ENCODE measurements around the gene CCDC24.

DNA sequence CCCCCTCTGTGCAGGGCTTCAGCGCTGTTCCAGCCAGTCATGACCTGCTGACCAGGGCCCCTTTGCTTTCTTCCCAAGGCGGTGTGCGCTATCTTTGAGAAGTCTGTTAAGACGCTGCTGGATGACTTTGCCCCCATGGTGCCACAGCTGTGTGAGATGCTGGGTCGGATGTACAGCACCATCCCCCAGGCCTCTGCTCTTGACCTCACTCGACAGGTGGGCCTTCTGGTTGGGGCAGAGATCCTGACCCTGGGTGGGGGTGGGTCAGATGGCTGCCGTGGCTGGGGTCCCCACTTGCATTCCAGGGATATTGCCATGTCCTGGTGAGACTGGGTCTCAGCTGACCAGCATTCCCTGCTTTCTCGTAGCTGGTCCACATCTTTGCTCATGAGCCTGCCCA lies 30.6 kb upstream of the CCDC24 start:
- TF ChIP-seq, protein P1, sequence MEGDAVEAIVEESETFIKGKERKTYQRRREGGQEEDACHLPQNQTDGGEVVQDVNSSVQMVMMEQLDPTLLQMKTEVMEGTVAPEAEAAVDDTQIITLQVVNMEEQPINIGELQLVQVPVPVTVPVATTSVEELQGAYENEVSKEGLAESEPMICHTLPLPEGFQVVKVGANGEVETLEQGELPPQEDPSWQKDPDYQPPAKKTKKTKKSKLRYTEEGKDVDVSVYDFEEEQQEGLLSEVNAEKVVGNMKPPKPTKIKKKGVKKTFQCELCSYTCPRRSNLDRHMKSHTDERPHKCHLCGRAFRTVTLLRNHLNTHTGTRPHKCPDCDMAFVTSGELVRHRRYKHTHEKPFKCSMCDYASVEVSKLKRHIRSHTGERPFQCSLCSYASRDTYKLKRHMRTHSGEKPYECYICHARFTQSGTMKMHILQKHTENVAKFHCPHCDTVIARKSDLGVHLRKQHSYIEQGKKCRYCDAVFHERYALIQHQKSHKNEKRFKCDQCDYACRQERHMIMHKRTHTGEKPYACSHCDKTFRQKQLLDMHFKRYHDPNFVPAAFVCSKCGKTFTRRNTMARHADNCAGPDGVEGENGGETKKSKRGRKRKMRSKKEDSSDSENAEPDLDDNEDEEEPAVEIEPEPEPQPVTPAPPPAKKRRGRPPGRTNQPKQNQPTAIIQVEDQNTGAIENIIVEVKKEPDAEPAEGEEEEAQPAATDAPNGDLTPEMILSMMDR (IDR thresholded peaks at IDR 0.05), result no peak
- TF ChIP-seq POLR2A (IDR thresholded peaks at IDR 0.05), result no peak
